K562 treated with DMSO at 1 percent for 12 hours (cell line): Measurements from ENCODE around the gene HOXB4. TPM values are rescaled to one million over a fixed set of nuclear protein-coding genes. Genes with fewer than 3 reads are reported as not detected.

Experiments used
- total RNA-seq: library from RNA; unstranded; fragments of 300-600 nt; gene quantifications from 2 replicates; pipeline ENCODE4 v1.2.3, GENCODE V29; 2022; ENCODE audit not compliant: insufficient read depth

The HOXB4 gene
- 13.6 and 20.0 TPM in 2 replicates for total RNA-seq

DNA sequence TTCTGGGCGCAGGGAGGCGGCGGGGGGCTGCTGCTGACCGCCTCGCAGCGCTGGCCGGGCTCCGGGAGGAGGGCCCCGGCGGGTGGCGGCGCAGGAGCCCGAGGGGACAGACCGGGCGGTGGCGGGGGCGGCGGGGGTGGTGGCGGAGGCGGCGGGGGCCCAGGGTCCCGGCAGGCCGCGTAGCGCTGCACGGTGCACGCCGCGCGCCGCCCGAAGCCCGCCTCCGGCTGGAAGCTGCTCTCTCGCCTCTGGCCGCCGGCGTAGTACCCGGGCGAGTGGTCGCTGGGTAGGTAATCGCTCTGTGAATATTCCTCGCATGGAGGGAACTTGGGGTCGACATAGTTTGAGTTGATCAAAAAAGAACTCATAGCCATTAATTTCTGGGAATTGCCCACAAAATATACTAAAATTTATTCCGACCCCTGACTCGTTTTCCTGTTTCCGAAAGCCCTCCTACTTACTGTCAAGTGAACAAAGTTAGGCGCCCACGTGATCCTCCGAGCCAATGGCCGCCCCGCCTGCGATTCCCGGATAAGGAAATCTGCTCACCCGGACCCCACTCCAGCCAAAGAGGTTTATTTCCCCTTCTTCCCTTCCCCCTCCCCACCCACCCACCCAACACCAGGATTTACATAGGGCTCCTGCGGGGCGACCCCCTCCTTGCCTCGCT is at the start of gene HOXB4:
HOXB4 (minus strand) TSS at position 405 of the 670 bp plus-strand sequence; CDS start at position 374, 31 bp downstream.

GRCh38 chr17:48626245-48627117 is 48.3 kb upstream of the HOXB4 start, which contains the start of gene HOXB9:
Gene HOXB9, minus strand, starts transcription at chr17:48626358. Its CDS starts 89 bp downstream, at chr17:48626269.

DNA sequence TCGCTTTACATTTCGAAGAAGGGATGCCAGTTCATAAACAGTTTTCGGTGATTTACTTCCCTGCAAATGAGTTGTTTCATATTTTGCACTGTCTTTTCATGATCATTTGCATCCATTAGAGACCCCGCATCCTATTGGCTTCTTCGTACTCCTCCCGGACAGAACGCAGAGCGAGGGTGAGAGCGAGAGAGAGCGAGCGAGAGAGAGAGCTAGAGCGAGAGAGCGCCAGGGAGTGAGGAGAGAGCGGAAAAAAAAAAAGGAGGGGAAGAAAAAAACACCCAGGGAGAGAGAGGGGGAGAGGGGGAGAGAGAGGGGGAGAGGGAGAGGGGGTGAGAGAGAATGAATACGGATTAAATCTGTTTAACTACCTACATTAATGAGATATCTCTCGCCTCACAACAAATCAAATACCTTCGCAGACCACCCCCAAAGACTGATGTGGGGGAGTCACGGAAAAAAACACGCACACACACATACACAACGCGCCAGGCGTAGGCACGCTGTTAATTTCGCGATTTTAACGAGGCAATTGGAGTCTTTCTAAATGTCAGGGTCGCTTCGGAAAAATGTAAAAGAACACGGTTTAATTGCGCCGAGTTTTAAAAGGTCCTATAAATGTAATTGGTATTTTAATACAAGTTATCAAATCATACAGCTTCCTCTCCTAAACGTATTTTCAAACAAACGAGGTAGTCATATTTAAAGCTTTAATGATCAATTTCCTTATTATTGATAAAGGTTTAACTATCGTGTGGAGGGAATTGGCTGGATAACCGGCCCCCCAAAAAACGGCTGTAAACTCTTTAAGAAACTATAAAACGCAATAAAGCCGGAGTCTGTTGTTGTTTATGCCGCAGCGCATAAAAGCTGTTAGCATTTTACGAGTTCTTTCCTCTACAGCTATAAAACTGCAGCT is 37.2 kb upstream of the HOXB4 start, which contains the start of gene HOXB8:
HOXB8 (minus strand) TSS at position 246 of the 916 bp plus-strand sequence. CDS start 588 bp downstream, outside the sequence.

GRCh38 chr17:48610282-48611211 is 32.4 kb upstream of the HOXB4 start, which contains the start of gene HOXB7:
Gene HOXB7, minus strand, starts transcription at chr17:48611017. Its CDS starts 99 bp downstream, at chr17:48610918.

GRCh38 chr17:48604770-48605329 is 26.7 kb upstream of the HOXB4 start, which contains the start of gene HOXB6:
Gene HOXB6, minus strand, starts transcription at chr17:48604986. Its CDS starts 6,836 bp downstream, at chr17:48598150.

DNA sequence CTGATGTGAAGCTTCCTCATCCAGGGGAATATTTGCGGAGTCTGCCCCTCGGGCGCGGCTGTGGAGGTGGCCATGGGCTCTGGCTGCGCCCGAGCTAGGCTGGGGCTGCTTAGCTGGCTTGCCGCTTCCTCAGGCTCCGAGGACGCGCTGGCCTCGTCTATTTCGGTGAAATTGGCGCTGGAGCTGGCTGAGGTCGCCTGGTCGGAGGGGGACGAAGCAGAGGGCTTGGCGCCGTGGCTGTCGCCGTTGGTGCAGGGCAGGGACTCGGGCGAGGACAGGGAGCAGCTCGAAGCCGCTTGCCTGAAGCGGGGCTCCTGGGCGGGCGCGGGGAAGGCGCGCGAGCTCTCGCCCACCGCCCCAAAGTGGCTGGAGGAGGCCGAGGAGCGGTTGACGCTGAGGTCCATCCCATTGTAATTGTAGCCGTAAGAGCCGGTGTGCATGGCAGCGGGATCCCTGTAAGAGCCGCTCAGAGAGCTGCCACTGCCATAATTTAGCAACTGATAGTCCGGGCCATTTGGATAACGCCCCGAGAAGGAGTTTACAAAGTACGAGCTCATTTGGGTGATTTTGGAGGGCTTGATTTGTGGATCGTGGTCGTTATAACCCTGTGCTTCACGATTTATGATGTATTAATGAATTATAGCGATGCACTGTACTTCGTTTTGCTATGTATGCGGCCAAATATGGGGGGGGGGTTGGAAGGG is 15.1 kb upstream of the HOXB4 start, which contains the start of gene HOXB5:
HOXB5 (minus strand) TSS at position 654 of the 704 bp plus-strand sequence; CDS start at position 557, 97 bp downstream.

GRCh38 chr17:48589831-48590606 is 11.9 kb upstream of the HOXB4 start, which contains the start of gene HOXB3:
Gene HOXB3, minus strand, starts transcription at chr17:48590241. Its CDS starts 37,767 bp downstream, at chr17:48552474.

DNA sequence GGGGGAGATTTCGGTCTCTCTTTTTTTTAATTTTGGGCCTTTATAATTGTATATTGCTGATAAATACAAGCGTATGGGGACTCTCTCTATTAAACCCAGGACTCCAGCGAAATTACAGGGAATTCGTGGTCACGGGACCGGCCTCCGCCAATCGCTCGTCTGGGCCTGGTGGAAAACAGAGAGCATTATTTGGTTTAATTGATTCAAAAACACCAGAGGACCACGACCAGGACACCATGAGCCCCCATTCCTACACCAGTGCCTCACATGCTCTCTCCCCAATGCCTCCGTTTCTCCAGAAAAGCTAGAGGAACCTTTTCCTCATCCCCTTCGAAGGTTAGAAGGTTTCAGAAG is 33.2 kb downstream of the HOXB4 start, which contains the start of gene HOXB2:
HOXB2 (minus strand) TSS at position 88 of the 354 bp plus-strand sequence. CDS start 198 bp downstream, outside the sequence.

GRCh38 chr17:48530887-48531272 is 47.3 kb downstream of the HOXB4 start, which contains the start of gene HOXB1:
Gene HOXB1, minus strand, starts transcription at chr17:48531011. Its CDS starts 107 bp downstream, at chr17:48530904.

Other genes with a start within 250 kb of the HOXB4 start
- gene SKAP1, start 148.1 kb downstream of the HOXB4 start, total RNA-seq = 1.8 TPM in 1 of 2 replicates, not detected in the other
- gene HOXB1, start 47.3 kb downstream of the HOXB4 start, total RNA-seq = not detected in 2 replicates
- gene HOXB2, start 33.2 kb downstream of the HOXB4 start, total RNA-seq = 79.5 and 94.6 TPM in 2 replicates
- gene HOXB3, start 11.9 kb upstream of the HOXB4 start, total RNA-seq = 15.0 and 35.7 TPM in 2 replicates
- 3.7 and 9.2 TPM in 2 replicates for gene HOXB5, start 15.4 kb upstream of the HOXB4 start, total RNA-seq
- 15.2 and 16.0 TPM in 2 replicates for gene HOXB6, start 26.6 kb upstream of the HOXB4 start, total RNA-seq
- gene HOXB7, start 32.7 kb upstream of the HOXB4 start, total RNA-seq = 21.9 and 23.0 TPM in 2 replicates
- gene HOXB8, start 36.9 kb upstream of the HOXB4 start, total RNA-seq = 21.9 and 37.9 TPM in 2 replicates
- gene HOXB9, start 48.0 kb upstream of the HOXB4 start, total RNA-seq = 103 and 184 TPM in 2 replicates
- not detected in 2 replicates for gene PRAC1, start 144.2 kb upstream of the HOXB4 start, total RNA-seq
- gene PRAC2, start 144.8 kb upstream of the HOXB4 start, total RNA-seq = not detected in 2 replicates
- gene HOXB13, start 150.4 kb upstream of the HOXB4 start, total RNA-seq = not detected in 2 replicates
- not detected in 2 replicates for gene TTLL6, start 238.9 kb upstream of the HOXB4 start, total RNA-seq